HFF-Myc (cell line): ENCODE results near the gene BLTP1.
A peak's percentile ranks its signal among the peaks of the same experiment; 100 is the strongest.
"Not testable (repeated sequence)": the region's sequence is repeated elsewhere in the genome, so short reads cannot be mapped to it uniquely, and the experiment has no call there.

ENCODE experiments used
- DNase-seq: peaks from one replicate; pipeline ENCODE4 v3.0.0-alpha.2; 2011; ENCODE audit warnings: low read depth; ENCODE audit errors: extremely low read depth
- H3K4me3 ChIP-seq: replicated peaks from 2 replicates; pipeline ENCODE4 v1.5.1; 2011; ENCODE audit warnings: low read depth, mild to moderate bottlenecking, control low read depth, low read length
- TF ChIP-seq, protein P1 (sequence below): IDR thresholded peaks from 2 replicates; pipeline ENCODE4 v1.5.1; 2012; ENCODE audit warnings: mild to moderate bottlenecking, low read depth, low read length, control low read depth; ENCODE audit errors: missing control alignments

BLTP1 gene

GRCh38 chr4:122151982-122152710 is at the start of gene BLTP1:
Gene BLTP1, plus strand, starts transcription at chr4:122152331. Its CDS starts 18,317 bp downstream, at chr4:122170648.
- TF ChIP-seq, protein P1, sequence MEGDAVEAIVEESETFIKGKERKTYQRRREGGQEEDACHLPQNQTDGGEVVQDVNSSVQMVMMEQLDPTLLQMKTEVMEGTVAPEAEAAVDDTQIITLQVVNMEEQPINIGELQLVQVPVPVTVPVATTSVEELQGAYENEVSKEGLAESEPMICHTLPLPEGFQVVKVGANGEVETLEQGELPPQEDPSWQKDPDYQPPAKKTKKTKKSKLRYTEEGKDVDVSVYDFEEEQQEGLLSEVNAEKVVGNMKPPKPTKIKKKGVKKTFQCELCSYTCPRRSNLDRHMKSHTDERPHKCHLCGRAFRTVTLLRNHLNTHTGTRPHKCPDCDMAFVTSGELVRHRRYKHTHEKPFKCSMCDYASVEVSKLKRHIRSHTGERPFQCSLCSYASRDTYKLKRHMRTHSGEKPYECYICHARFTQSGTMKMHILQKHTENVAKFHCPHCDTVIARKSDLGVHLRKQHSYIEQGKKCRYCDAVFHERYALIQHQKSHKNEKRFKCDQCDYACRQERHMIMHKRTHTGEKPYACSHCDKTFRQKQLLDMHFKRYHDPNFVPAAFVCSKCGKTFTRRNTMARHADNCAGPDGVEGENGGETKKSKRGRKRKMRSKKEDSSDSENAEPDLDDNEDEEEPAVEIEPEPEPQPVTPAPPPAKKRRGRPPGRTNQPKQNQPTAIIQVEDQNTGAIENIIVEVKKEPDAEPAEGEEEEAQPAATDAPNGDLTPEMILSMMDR = no peak
- peak; percentile 54 for DNase-seq
- peak within 1 kb of the TSS; percentile 91 for H3K4me3 ChIP-seq

- no peak for DNase-seq
- TF ChIP-seq, protein P1 = no peak
- H3K4me3 ChIP-seq = no peak overlapping the region
Observed at GRCh38 chr4:122104184-122104583, 47.9 kb upstream of the BLTP1 start.

GRCh38 chr4:122107680-122108079 is 44.5 kb upstream of the BLTP1 start:
- no peak for DNase-seq
- TF ChIP-seq, protein P1 = no peak
- H3K4me3 ChIP-seq = no peak overlapping the region

GRCh38 chr4:122110304-122110703 is 41.8 kb upstream of the BLTP1 start:
- H3K4me3 ChIP-seq, DNase-seq: not testable (repeated sequence)

- no peak overlapping the region for H3K4me3 ChIP-seq
- peak; percentile 78 for DNase-seq
- TF ChIP-seq, protein P1 = no peak
Observed at GRCh38 chr4:122117743-122118142, 34.4 kb upstream of the BLTP1 start.

GRCh38 chr4:122118243-122118642 is 33.9 kb upstream of the BLTP1 start:
- no peak for DNase-seq
- no peak overlapping the region for H3K4me3 ChIP-seq
- TF ChIP-seq, protein P1 = no peak

- TF ChIP-seq, protein P1 = no peak
- DNase-seq = no peak
- H3K4me3 ChIP-seq = no peak overlapping the region
Observed at GRCh38 chr4:122119739-122120138, 32.4 kb upstream of the BLTP1 start.
